Measurements from ENCODE around the gene TPRA1. TPM values are rescaled to one million over a fixed set of nuclear protein-coding genes. Genes with fewer than 3 reads are reported as not detected.

Gene TPRA1
- total RNA-seq, 1 experiment from 2014 or later, result 35.1 TPM

DNA sequence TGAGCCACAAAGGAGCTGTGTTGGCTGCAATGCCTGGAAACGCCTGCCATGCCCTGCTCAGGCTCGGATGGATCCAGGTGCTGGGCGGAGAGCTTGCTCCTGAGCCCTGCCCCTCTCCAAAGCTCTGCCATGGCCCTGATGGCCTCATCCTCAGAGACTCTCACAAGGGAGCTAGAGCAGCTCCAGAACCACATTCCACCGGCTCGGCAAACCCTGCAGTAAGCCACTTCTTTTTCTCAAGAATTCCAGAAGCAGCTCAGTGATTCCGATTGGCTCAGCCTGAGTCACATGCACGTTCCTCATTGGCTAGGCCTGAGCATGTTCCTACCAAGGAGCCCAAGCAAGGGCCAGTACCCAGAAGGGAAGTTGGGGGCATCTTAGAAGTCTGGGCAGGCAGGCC lies 24.8 kb downstream of the TPRA1 start:
- H3K4me2 ChIP-seq (ENCODE audit: low read length), result no peak overlapping the region
- TF ChIP-seq POLR2A (IDR thresholded peaks at IDR 0.05; ENCODE audit: borderline replicate concordance, extremely low read depth, insufficient read depth, insufficient read length) (no peak), ZBTB33 (IDR thresholded peaks at IDR 0.05; ENCODE audit: extremely low read depth, insufficient replicate concordance, low read length) (no peak), CEBPB (IDR thresholded peaks at IDR 0.05; ENCODE audit: low read depth) (no peak)
- TF ChIP-seq, protein P1, sequence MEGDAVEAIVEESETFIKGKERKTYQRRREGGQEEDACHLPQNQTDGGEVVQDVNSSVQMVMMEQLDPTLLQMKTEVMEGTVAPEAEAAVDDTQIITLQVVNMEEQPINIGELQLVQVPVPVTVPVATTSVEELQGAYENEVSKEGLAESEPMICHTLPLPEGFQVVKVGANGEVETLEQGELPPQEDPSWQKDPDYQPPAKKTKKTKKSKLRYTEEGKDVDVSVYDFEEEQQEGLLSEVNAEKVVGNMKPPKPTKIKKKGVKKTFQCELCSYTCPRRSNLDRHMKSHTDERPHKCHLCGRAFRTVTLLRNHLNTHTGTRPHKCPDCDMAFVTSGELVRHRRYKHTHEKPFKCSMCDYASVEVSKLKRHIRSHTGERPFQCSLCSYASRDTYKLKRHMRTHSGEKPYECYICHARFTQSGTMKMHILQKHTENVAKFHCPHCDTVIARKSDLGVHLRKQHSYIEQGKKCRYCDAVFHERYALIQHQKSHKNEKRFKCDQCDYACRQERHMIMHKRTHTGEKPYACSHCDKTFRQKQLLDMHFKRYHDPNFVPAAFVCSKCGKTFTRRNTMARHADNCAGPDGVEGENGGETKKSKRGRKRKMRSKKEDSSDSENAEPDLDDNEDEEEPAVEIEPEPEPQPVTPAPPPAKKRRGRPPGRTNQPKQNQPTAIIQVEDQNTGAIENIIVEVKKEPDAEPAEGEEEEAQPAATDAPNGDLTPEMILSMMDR (IDR thresholded peaks at IDR 0.05 in 2 of 3, conservative IDR thresholded peaks at IDR 0.05 in 1 of 3; ENCODE audit: borderline replicate concordance in 1 of 3, insufficient read depth in 1 of 3, low read depth in 2 of 3, low read length in 2 of 3), result no peak
- H3K79me2 ChIP-seq (ENCODE audit: insufficient read depth, low read length), result no peaks in the 10 kb centered on the region
- H3K36me3 ChIP-seq (ENCODE audit: control insufficient read depth in 1 of 2, insufficient read depth in 2 of 2, low read length in 2 of 2), result no peaks in the 10 kb centered on the region
- H3K9ac ChIP-seq (ENCODE audit: low read length), result no peak overlapping the region
- DNase-seq (ENCODE audit: low read depth, low spot score), result no peak
- H2AFZ ChIP-seq (ENCODE audit: low read depth, low read length, poor library complexity, severe bottlenecking), result no peak overlapping the region
- no peaks in the 10 kb centered on the region for H3K27me3 ChIP-seq (ENCODE audit: insufficient read depth, low read length)
- RAD21 ChIA-PET (ENCODE audit: low non-redundant PET in 1 of 2, low total read pairs in 2 of 2, uncharacterized antibody in 2 of 2, unreplicated experiment in 2 of 2), result interaction anchor here in 1 of 2 experiments (0.8 kb wide), 1 partner anchor 1018 kb away, joined by 3 read pairs; no protein-coding TSS in a partner anchor
- H3K27ac ChIP-seq (ENCODE audit: low read depth, low read length), result no peak overlapping the region
- peak; percentile 73 for ATAC-seq
- H3K9me2 ChIP-seq (ENCODE audit: insufficient read depth), result no peaks in the 10 kb centered on the region
- BruUV-seq (replicated peaks), result no TSS peak
- CTCF ChIA-PET, result interaction anchor here (0.8 kb wide), 1 partner anchor 9 kb away, joined by 5 read pairs; no protein-coding TSS in a partner anchor
- H3K4me3 ChIP-seq (replicated peaks in 1 of 2; ENCODE audit: low read depth in 1 of 2, low read length in 2 of 2), result no peak overlapping the region
- intact Hi-C loops (cut with micrococcal nuclease), result no loop called here
- POLR2A ChIA-PET, result no interaction called here
- no peaks in the 10 kb centered on the region for H3K9me3 ChIP-seq (ENCODE audit: control insufficient read depth in 1 of 2, insufficient read depth in 1 of 2, low read depth in 1 of 2, low read length in 2 of 2)
- no peaks in the 10 kb centered on the region for H4K20me1 ChIP-seq (ENCODE audit: insufficient read depth)
- H3K4me1 ChIP-seq (ENCODE audit: control insufficient read depth in 1 of 2, insufficient read depth in 2 of 2, low read length in 2 of 2), result no peaks in the 10 kb centered on the region
